ENCODE data around the gene CISD1. TPM values are rescaled to one million over a fixed set of nuclear protein-coding genes. Genes with fewer than 3 reads are reported as not detected.

Gene CISD1
- total and polyA plus RNA-seq, 11 donors = 73.9 to 179 (median 153) TPM

DNA sequence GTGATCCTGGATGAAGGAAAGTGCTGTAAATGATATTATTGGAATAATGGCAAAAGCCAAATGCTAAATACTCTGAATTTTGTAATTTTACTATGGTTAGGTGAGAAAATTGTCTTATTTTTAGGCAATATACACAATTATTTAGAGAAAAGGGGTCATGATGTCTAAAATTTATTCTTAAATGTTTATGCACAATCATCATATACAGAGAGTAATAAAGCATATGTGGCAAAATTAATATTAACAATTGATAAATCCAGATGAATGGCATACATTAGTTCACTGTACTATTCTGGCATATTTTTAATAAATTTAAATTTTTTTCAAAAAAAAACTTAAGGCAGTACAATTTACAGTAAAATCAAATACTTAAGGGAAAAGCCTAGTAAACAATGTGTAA is 8.6 kb upstream of the CISD1 start:
- Histone ChIP-seq H3K27ac (no peak overlapping the region), H3K4me3 (no peak overlapping the region), H3K36me3 (no peaks in the 10 kb centered on the region), H3K4me1 (peaks cover 0 to 31% (median 7%) of the 10 kb centered on the region in 12 donors), H3K27me3 (no peaks in the 10 kb centered on the region), H3K9me3 (no peaks in the 10 kb centered on the region)
- DNase-seq = no peak
- TF ChIP-seq POLR2A (IDR thresholded peaks at IDR 0.05) = no peak
- TF ChIP-seq, protein P1, sequence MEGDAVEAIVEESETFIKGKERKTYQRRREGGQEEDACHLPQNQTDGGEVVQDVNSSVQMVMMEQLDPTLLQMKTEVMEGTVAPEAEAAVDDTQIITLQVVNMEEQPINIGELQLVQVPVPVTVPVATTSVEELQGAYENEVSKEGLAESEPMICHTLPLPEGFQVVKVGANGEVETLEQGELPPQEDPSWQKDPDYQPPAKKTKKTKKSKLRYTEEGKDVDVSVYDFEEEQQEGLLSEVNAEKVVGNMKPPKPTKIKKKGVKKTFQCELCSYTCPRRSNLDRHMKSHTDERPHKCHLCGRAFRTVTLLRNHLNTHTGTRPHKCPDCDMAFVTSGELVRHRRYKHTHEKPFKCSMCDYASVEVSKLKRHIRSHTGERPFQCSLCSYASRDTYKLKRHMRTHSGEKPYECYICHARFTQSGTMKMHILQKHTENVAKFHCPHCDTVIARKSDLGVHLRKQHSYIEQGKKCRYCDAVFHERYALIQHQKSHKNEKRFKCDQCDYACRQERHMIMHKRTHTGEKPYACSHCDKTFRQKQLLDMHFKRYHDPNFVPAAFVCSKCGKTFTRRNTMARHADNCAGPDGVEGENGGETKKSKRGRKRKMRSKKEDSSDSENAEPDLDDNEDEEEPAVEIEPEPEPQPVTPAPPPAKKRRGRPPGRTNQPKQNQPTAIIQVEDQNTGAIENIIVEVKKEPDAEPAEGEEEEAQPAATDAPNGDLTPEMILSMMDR (IDR thresholded peaks at IDR 0.05) = no peak
- intact Hi-C loops (cut with DNase I) = loop anchor here in 2 of 10 donors (10.0 kb wide), 2 partner anchors 46 to 124 kb away; partner anchors contain the start of gene TFAM (in 1 of the 2)
- no peak for ATAC-seq

DNA sequence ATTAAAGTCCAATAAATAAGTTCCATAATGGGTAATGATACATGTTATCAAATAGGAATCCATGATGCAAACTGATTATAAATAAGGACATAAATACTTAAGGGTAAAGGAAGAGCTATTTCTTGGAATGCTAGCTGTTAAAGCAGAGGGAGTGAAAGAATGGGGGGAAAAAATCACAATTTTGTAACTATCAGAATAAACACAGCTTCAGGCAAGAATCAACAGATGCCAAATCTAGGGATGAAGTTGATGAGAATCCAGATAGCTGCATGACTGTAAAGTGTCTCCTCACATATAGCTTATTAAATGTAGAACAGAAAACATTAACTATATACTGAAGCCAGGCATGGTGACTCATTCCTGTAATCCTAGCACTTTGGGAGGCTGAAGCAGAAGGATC is 6.2 kb upstream of the CISD1 start:
- Histone ChIP-seq H3K27ac (no peak overlapping the region), H3K36me3 (no peaks in the 10 kb centered on the region), H3K27me3 (no peaks in the 10 kb centered on the region), H3K4me1 (peaks cover 0 to 39% (median 16%) of the 10 kb centered on the region in 12 donors), H3K4me3 (no peak overlapping the region), H3K9me3 (no peaks in the 10 kb centered on the region)
- DNase-seq (no peak), ATAC-seq (no peak)
- intact Hi-C loops (cut with DNase I) = loop anchor here in 2 of 10 donors (10.0 kb wide), 2 partner anchors 48 to 122 kb away; partner anchors contain the start of gene TFAM (in 1 of the 2)
- TF ChIP-seq POLR2A (IDR thresholded peaks at IDR 0.05) = no peak
- TF ChIP-seq, protein P1 (IDR thresholded peaks at IDR 0.05) = no peak

DNA sequence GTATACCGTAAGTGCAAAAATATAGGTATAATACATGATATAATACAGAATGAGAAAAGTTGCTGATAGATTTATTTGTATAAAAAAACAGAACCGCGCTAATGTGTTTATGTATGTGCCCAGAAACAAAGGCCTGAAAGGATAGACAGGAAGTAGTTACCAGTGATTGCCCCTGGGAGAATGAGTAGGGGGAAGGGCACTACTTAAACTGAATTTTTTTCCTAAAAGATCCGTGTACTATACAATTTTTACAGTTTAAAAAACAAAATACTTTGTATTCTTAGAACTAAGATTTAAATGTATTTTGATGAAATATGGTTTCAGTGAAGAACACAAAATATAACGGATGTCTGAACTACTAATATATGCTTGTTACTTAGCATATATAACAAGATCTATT is 4.2 kb upstream of the CISD1 start:
- peak overlapping the region in 3 of 12 donors; percentile 76 to 89 (median 85) for H3K4me3 ChIP-seq

DNA sequence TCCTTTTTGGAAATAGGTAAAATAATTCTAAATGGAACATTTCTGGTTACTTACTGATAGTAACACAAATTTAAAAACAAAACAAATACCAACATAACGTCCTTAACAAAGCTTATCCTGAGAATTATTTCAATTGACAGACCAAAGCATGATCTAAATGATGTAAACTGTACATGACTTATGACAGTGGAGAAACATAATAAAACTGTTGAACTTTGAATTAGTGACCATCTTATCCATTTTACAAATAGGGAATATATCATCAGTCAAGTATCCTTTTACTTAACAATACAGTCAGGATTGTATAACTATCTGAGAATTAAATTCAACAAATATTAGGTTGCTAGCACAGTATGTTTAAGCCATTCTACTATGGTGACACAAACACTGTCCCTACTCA is 3.7 kb upstream of the CISD1 start:
- peak overlapping the region in 6 of 12 donors; percentile 71 to 89 (median 80) for H3K4me3 ChIP-seq
- H3K27ac ChIP-seq = peak overlapping the region in 4 of 12 donors; percentile 95 to 96 (median 96)
- ATAC-seq = no peak
- no peaks in the 10 kb centered on the region for H3K9me3 ChIP-seq
- no peak for DNase-seq
- TF ChIP-seq, protein P1 (IDR thresholded peaks at IDR 0.05) = no peak
- TF ChIP-seq POLR2A (IDR thresholded peaks at IDR 0.05) = no peak
- H3K27me3 ChIP-seq = no peaks in the 10 kb centered on the region
- H3K36me3 ChIP-seq = no peaks in the 10 kb centered on the region
- intact Hi-C loops (cut with DNase I) = loop anchor here in 5 of 10 donors (5.0 to 10.0 kb wide), 4 partner anchors 50 to 120 kb away; partner anchors contain the start of genes UBE2D1 (in 2 of the 5) and TFAM (in 1 of the 5)
- H3K4me1 ChIP-seq = peaks cover 0 to 48% (median 20%) of the 10 kb centered on the region in 12 donors
- 24 to 46% (median 37%) methylated on average over 1 of the region's 1 CpG for WGBS, 4 donors

More for the DNA sequence above, 4.2 kb upstream of the CISD1 start:
- no peak for DNase-seq
- no peaks in the 10 kb centered on the region for H3K27me3 ChIP-seq
- 52 to 66% (median 62%) methylated on average over 5 of the region's 5 CpGs for WGBS, 4 donors
- no peak for TF ChIP-seq POLR2A (IDR thresholded peaks at IDR 0.05)
- TF ChIP-seq, protein P1 (IDR thresholded peaks at IDR 0.05) = no peak
- intact Hi-C loops (cut with DNase I) = loop anchor here in 5 of 10 donors (5.0 to 10.0 kb wide), 4 partner anchors 50 to 120 kb away; partner anchors contain the start of genes UBE2D1 (in 2 of the 5) and TFAM (in 1 of the 5)
- H3K27ac ChIP-seq = peak overlapping the region in 1 of 12 donors; percentile 95
- ATAC-seq = no peak
- H3K9me3 ChIP-seq = no peaks in the 10 kb centered on the region
- no peaks in the 10 kb centered on the region for H3K36me3 ChIP-seq
- H3K4me1 ChIP-seq = peaks cover 0 to 43% (median 17%) of the 10 kb centered on the region in 12 donors
